Left lung (tissue), 10 donors: ENCODE measurements around the gene DSG2. TPM values are rescaled to one million over a fixed set of nuclear protein-coding genes. Genes with fewer than 3 reads are reported as not detected.

Source experiments
- ATAC-seq: fragments of 200-7000 bp; cut with Tn5 transposase; one replicate; pipeline ENCODE4 v1.9.1; 2020; ENCODE audit warnings: moderate library complexity
- DNase-seq, 4 donors: peaks; one replicate each; pipeline ENCODE4 v3.0.0-alpha.2; 2013 to 2020
- H3K27ac ChIP-seq, 2 donors: fragments of 200-600 bp; sonication (generic) in 1 of 2; one replicate each; pipeline versions ENCODE4 v1.5.0 to v1.8.0; 2020 to 2021
- H3K27me3 ChIP-seq, 2 donors: fragments of 200-600 bp; sonication (generic) in 1 of 2; one replicate each; pipeline versions ENCODE4 v1.5.0 to v1.8.0; 2020 to 2021
- H3K36me3 ChIP-seq, 2 donors: fragments of 200-600 bp; sonication (generic) in 1 of 2; one replicate each; pipeline versions ENCODE4 v1.5.0 to v1.8.0; 2020 to 2021
- H3K4me1 ChIP-seq, 2 donors: fragments of 200-600 bp; one replicate each; pipeline ENCODE4 v1.8.0; 2021
- H3K4me3 ChIP-seq, 2 donors: fragments of 200-600 bp; sonication (generic) in 1 of 2; one replicate each; pipeline versions ENCODE4 v1.5.0 to v1.8.0; 2020 to 2021; ENCODE audit warnings: mild to moderate bottlenecking in 1 of 2
- H3K9me3 ChIP-seq, 2 donors: fragments of 200-600 bp; sonication (generic) in 1 of 2; one replicate each; pipeline versions ENCODE4 v1.5.0 to v1.8.0; 2020 to 2021
- CTCF ChIP-seq, 2 donors: fragments of 200-600 bp; sonication (generic) in 1 of 2; IDR thresholded peaks; one replicate each; pipeline versions ENCODE4 v1.5.0 to v1.8.0; 2021; ENCODE audit warnings: antibody characterized with exemption in 2 of 2
- intact Hi-C, 2 donors: fragments of 100-400 bp; cut with DNase I; formaldehyde crosslinking; loops; one replicate each; pipeline versions ENCODE4 v1.11.2 to v1.14.2; 2022
- polyA plus RNA-seq, 6 donors: library from polyadenylated mRNA; unstranded; fragments of 120-200 nt; gene quantifications; one replicate each; pipeline ENCODE4 v1.2.1, GENCODE V29; 2013; ENCODE audit not compliant: insufficient read length in 6 of 6
- total RNA-seq, 2 donors: library from RNA; stranded (reverse); fragmentation: NEBNext Ultra II Directional; extraction: Animal tissue kit (Norgen Biotek cat#: 25700); gene quantifications; one replicate each; pipeline ENCODE4 v1.2.1, GENCODE V29; 2021
- donor health status: DM: no; HTN: yes; CAD: no.
- donor health status: DM: no; HTN: no; CAD: no.

The DSG2 gene
- total and polyA plus RNA-seq, 8 donors: 36.2 to 66.0 (median 42.3) TPM

GRCh38 chr18:31575515-31576257, 77.7 kb downstream of the DSG2 start:
- Histone ChIP-seq H3K27ac (no peak overlapping the region), H3K4me3 (no peak overlapping the region), H3K4me1 (no peaks in the 10 kb centered on the region), H3K9me3 (no peaks in the 10 kb centered on the region), H3K27me3 (no peaks in the 10 kb centered on the region), H3K36me3 (no peaks in the 10 kb centered on the region)
- DNase-seq (no peak), ATAC-seq (no peak)
- intact Hi-C loops: no loop called here
- no peak for TF ChIP-seq CTCF (IDR thresholded peaks at IDR 0.05)

- Histone ChIP-seq H3K4me3 (no peak overlapping the region), H3K4me1 (no peaks in the 10 kb centered on the region), H3K9me3 (no peaks in the 10 kb centered on the region), H3K27ac (no peak overlapping the region), H3K36me3 (no peaks in the 10 kb centered on the region), H3K27me3 (no peaks in the 10 kb centered on the region)
- no peak for DNase-seq
- intact Hi-C loops: no loop called here
- no peak for TF ChIP-seq CTCF (IDR thresholded peaks at IDR 0.05)
- ATAC-seq: no peak
These were observed 78.7 kb downstream of the DSG2 start for GRCh38 chr18:31576670-31577069.

GRCh38 chr18:31577195-31577594, 79.2 kb downstream of the DSG2 start:
- intact Hi-C loops: no loop called here
- no peaks in the 10 kb centered on the region for H3K4me1 ChIP-seq
- ATAC-seq (no peak), DNase-seq (no peak)
- H3K27ac ChIP-seq: no peak overlapping the region
- TF ChIP-seq CTCF (IDR thresholded peaks at IDR 0.05): no peak
- no peaks in the 10 kb centered on the region for H3K36me3 ChIP-seq
- no peaks in the 10 kb centered on the region for H3K27me3 ChIP-seq
- no peaks in the 10 kb centered on the region for H3K9me3 ChIP-seq
- no peak overlapping the region for H3K4me3 ChIP-seq

- no peak for ATAC-seq
- intact Hi-C loops: no loop called here
These were observed 80.1 kb downstream of the DSG2 start for GRCh38 chr18:31578126-31578525.

GRCh38 chr18:31579375-31579774, 81.4 kb downstream of the DSG2 start:
- DNase-seq (no peak), ATAC-seq (no peak)
- Histone ChIP-seq H3K27ac (no peak overlapping the region), H3K36me3 (no peaks in the 10 kb centered on the region), H3K27me3 (no peaks in the 10 kb centered on the region), H3K9me3 (no peaks in the 10 kb centered on the region), H3K4me1 (no peaks in the 10 kb centered on the region), H3K4me3 (no peak overlapping the region)
- intact Hi-C loops: no loop called here
- no peak for TF ChIP-seq CTCF (IDR thresholded peaks at IDR 0.05)

More at GRCh38 chr18:31578126-31578525, 80.1 kb downstream of the DSG2 start:
- Histone ChIP-seq H3K9me3 (no peaks in the 10 kb centered on the region), H3K4me3 (no peak overlapping the region), H3K36me3 (no peaks in the 10 kb centered on the region), H3K27me3 (no peaks in the 10 kb centered on the region), H3K27ac (no peak overlapping the region), H3K4me1 (no peaks in the 10 kb centered on the region)
- no peak for DNase-seq
- no peak for TF ChIP-seq CTCF (IDR thresholded peaks at IDR 0.05)
